BLaER1 treated with 17β-estradiol and CSF1 and Interleukin-3, amounts not matched to agents 10 nM and 100 nM (cell line): ENCODE results near the gene KCNQ2.

Experiments used
- H3K27ac ChIP-seq, 11 experiments: shearing (Covaris generic); formaldehyde crosslinking; 2 replicates each; pipeline ENCODE4 v1.8.1; 2022
- H3K27me3 ChIP-seq, 11 experiments: shearing (Covaris generic); formaldehyde crosslinking; 2 replicates each; pipeline ENCODE4 v1.8.1; 2022
- H3K36me3 ChIP-seq, 11 experiments: shearing (Covaris generic); formaldehyde crosslinking; 2 replicates each; pipeline ENCODE4 v1.8.1; 2022
- H3K4me1 ChIP-seq, 10 experiments: shearing (Covaris generic); formaldehyde crosslinking; 2 replicates each; pipeline ENCODE4 v1.8.1; 2022
- H3K4me2 ChIP-seq, 11 experiments: shearing (Covaris generic); formaldehyde crosslinking; 2 replicates each; pipeline ENCODE4 v1.8.1; 2022
- H3K4me3 ChIP-seq, 10 experiments: shearing (Covaris generic); formaldehyde crosslinking; 2 replicates each; pipeline ENCODE4 v1.8.1; 2022
- H3K9ac ChIP-seq, 11 experiments: shearing (Covaris generic); formaldehyde crosslinking; 2 replicates each; pipeline ENCODE4 v1.8.1; 2022
- H3K9me3 ChIP-seq, 11 experiments: shearing (Covaris generic); formaldehyde crosslinking; replicated peaks in 1 of 11; 2 replicates each; pipeline ENCODE4 v1.8.1; 2022
- H4K20me1 ChIP-seq, 11 experiments: shearing (Covaris generic); formaldehyde crosslinking; 2 replicates each; pipeline ENCODE4 v1.8.1; 2022
- Cebpa-rat ChIP-seq, 11 experiments: shearing (Covaris generic); IDR thresholded peaks; 2 replicates each; pipeline ENCODE4 v1.8.1; 2022

Gene KCNQ2

GRCh38 chr20:63446216-63447024, 26.0 kb downstream of the KCNQ2 start:
- Histone ChIP-seq H3K4me1 (peaks cover 39 to 79% (median 75%) of the 10 kb centered on the region in 10 experiments), H3K9me3 (no peaks in the 10 kb centered on the region), H3K4me2 (peak overlapping the region; percentile 49 to 99 (median 96)), H3K4me3 (peak overlapping the region in 5 of 10 experiments; percentile 16 to 39 (median 37); a peak in 5 of 20 replicates), H4K20me1 (peaks cover 0 to 18% (median 5%) of the 10 kb centered on the region in 11 experiments; a peak in 13 of 22 replicates), H3K27ac (peak overlapping the region in 6 of 11 experiments; percentile 59 to 76 (median 66); a peak in 11 of 22 replicates), H3K27me3 (peaks cover 0 to 43% (median 7%) of the 10 kb centered on the region in 11 experiments; a peak in 13 of 22 replicates), H3K36me3 (no peaks in the 10 kb centered on the region), H3K9ac (peak overlapping the region in 8 of 11 experiments; percentile 46 to 71 (median 62); a peak in 14 of 22 replicates)
- TF ChIP-seq Cebpa-rat (IDR thresholded peaks at IDR 0.05): no peak

DNA sequence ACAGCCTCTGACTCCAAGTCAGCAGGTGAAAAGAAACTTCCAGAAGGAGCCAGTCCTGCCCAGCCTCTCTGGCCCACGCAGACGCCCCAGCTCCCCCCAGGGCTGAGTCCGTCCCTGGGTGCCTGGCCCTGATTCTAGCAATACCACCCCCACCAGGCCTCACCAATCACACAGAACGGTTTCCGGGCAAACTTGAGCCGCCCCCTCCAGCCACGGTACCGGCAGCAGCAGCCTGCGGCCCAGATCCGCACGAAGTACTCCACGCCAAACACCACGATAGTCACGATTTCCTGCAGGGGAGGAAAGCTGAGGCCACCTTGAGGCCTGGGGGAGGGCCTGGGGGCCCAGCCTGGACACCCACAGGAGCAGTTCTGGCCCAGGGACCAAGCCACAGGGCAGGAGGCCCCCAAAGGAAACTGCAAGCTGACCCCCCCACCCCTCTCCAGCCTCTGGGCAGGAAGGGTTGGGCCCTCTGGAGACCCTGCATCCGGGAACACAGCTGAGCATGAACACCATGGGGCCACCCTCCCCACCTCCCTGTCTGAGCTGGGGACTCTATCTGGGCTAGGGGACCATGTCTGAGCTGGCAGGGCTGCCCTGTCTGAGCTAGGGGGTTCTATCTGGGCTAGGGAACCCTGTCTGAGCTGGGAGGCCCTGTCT, 27.2 kb downstream of the KCNQ2 start:
- Histone ChIP-seq H3K4me3 (peak overlapping the region in 7 of 10 experiments; percentile 27 to 54 (median 34); a peak in 9 of 20 replicates), H3K27ac (peak overlapping the region in 8 of 11 experiments; percentile 53 to 76 (median 63); a peak in 17 of 22 replicates), H3K9ac (peak overlapping the region; percentile 33 to 71 (median 60); a peak in 18 of 22 replicates), H3K36me3 (no peaks in the 10 kb centered on the region), H3K4me2 (peak overlapping the region; percentile 66 to 99 (median 96)), H3K9me3 (no peaks in the 10 kb centered on the region), H3K4me1 (peaks cover 44 to 81% (median 78%) of the 10 kb centered on the region in 10 experiments), H3K27me3 (peaks cover 0 to 45% (median 7%) of the 10 kb centered on the region in 11 experiments; a peak in 13 of 22 replicates), H4K20me1 (peaks cover 0 to 27% (median 10%) of the 10 kb centered on the region in 11 experiments; a peak in 14 of 22 replicates)
- TF ChIP-seq Cebpa-rat (IDR thresholded peaks at IDR 0.05): no peak

DNA sequence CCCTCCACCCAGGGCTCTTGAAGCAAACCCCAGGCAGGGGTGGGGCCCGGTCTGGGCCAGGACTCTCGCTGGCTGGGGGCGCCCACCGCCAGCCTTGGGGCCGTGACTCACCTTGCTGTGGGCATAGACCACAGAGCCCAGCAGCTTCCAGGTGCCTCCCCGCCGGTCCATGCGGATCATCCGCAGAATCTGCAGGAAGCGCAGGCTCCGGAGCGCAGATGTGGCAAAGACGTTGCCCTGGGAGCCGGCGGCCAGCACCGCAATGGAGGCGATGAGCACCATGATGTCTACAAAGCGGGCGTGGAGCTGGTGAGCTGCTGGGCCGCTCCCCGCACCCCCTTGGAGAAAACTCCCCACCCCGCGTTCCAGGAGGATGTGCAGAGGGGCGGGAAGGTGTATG, 27.9 kb downstream of the KCNQ2 start:
- Histone ChIP-seq H3K27me3 (peaks cover 0 to 45% (median 7%) of the 10 kb centered on the region in 11 experiments; a peak in 13 of 22 replicates), H3K9ac (peak overlapping the region in 9 of 11 experiments; percentile 46 to 71 (median 61); a peak in 11 of 22 replicates), H3K36me3 (no peaks in the 10 kb centered on the region), H3K4me1 (peaks cover 44 to 88% (median 82%) of the 10 kb centered on the region in 10 experiments), H3K4me2 (peak overlapping the region; percentile 66 to 99 (median 96)), H3K4me3 (peak overlapping the region in 5 of 10 experiments; percentile 29 to 54 (median 37); a peak in 4 of 20 replicates), H3K9me3 (no peaks in the 10 kb centered on the region), H3K27ac (peak overlapping the region in 5 of 11 experiments; percentile 63 to 76 (median 69); a peak in 9 of 22 replicates), H4K20me1 (peaks cover 0 to 33% (median 10%) of the 10 kb centered on the region in 11 experiments; a peak in 14 of 22 replicates)
- no peak for TF ChIP-seq Cebpa-rat (IDR thresholded peaks at IDR 0.05)

DNA sequence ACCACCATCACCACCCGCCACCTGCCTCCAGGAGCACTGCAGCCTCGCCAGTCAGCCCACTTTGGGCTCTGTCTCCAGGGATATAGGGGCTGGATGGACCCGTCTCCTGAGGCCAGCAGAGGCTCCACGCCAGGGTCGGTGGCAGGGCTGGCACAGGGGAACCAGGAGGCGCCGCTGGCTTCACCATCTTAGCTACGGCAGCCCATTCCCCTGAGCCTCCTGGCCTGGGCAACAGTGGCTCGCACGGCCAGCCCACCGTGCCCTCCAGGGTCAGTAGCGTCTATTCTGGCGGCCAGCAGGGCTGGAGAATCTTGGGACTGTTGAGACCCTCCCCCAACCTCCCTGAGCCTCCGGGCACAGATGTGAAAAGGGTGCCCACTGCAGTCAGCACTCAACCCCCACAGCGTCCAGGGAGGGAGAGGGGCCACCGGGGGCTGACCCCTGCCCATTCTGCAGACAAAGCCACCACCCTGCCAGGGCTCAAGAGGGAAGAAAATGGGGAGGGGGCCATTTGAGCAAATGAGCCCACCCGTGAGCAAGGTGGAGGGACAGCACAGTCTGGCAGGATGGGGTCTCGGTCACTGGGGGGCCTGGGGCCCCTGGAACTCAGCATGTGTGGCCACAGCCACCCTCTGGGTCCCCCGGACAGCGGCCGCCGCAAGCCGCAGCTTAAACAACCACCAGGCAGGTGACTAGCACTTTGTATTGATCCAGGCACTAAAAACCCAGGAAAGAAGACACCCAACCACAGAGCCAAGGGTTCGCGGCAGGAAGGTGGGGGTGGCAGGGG, 28.7 kb downstream of the KCNQ2 start:
- H3K4me2 ChIP-seq: peak overlapping the region in 10 of 11 experiments; percentile 75 to 99 (median 96); a peak in 19 of 22 replicates
- no peak overlapping the region for H3K9ac ChIP-seq
- peaks cover 0 to 43% (median 7%) of the 10 kb centered on the region in 11 experiments; a peak in 13 of 22 replicates for H3K27me3 ChIP-seq

GRCh38 chr20:63442100-63442493, 30.4 kb downstream of the KCNQ2 start:
- H3K36me3 ChIP-seq: no peaks in the 10 kb centered on the region
- H3K4me3 ChIP-seq: peak overlapping the region in 1 of 10 experiments; percentile 27; a peak in 1 of 20 replicates
- peak overlapping the region in 2 of 11 experiments; percentile 36 to 42; a peak in 2 of 22 replicates for H3K27ac ChIP-seq

More for the DNA sequence above, 28.7 kb downstream of the KCNQ2 start:
- Histone ChIP-seq H3K36me3 (no peaks in the 10 kb centered on the region), H3K9me3 (no peaks in the 10 kb centered on the region), H3K4me1 (peaks cover 44 to 91% (median 82%) of the 10 kb centered on the region in 10 experiments), H3K4me3 (peak overlapping the region in 1 of 10 experiments; percentile 54; a peak in 1 of 20 replicates), H4K20me1 (peaks cover 0 to 38% (median 12%) of the 10 kb centered on the region in 11 experiments; a peak in 14 of 22 replicates), H3K27ac (peak overlapping the region in 1 of 11 experiments; percentile 75; a peak in 2 of 22 replicates)
- TF ChIP-seq Cebpa-rat (IDR thresholded peaks at IDR 0.05): no peak

GRCh38 chr20:63441136-63442099, 31.0 kb downstream of the KCNQ2 start:
- H3K4me3 ChIP-seq: peak overlapping the region in 3 of 10 experiments; percentile 6 to 27 (median 21); a peak in 2 of 20 replicates
- H3K27me3 ChIP-seq: peaks cover 0 to 21% (median 0%) of the 10 kb centered on the region in 11 experiments; a peak in 4 of 22 replicates

More at GRCh38 chr20:63442100-63442493, 30.4 kb downstream of the KCNQ2 start:
- TF ChIP-seq Cebpa-rat (IDR thresholded peaks at IDR 0.05): no peak
- no peaks in the 10 kb centered on the region for H3K9me3 ChIP-seq
- peaks cover 0 to 26% (median 0%) of the 10 kb centered on the region in 11 experiments; a peak in 8 of 22 replicates for H3K27me3 ChIP-seq
- peaks cover 0 to 32% (median 12%) of the 10 kb centered on the region in 11 experiments; a peak in 14 of 22 replicates for H4K20me1 ChIP-seq
- H3K9ac ChIP-seq: peak overlapping the region in 4 of 11 experiments; percentile 25 to 52 (median 50); a peak in 4 of 22 replicates
- H3K4me2 ChIP-seq: peak overlapping the region; percentile 62 to 95 (median 84)
- peaks cover 41 to 90% (median 69%) of the 10 kb centered on the region in 10 experiments for H3K4me1 ChIP-seq

More at GRCh38 chr20:63441136-63442099, 31.0 kb downstream of the KCNQ2 start:
- Histone ChIP-seq H3K9ac (peak overlapping the region in 9 of 11 experiments; percentile 11 to 52 (median 46); a peak in 12 of 22 replicates), H3K27ac (peak overlapping the region in 5 of 11 experiments; percentile 2 to 42 (median 36); a peak in 6 of 22 replicates), H4K20me1 (peaks cover 0 to 32% (median 12%) of the 10 kb centered on the region in 11 experiments; a peak in 14 of 22 replicates), H3K4me1 (peaks cover 35 to 87% (median 62%) of the 10 kb centered on the region in 10 experiments), H3K9me3 (no peaks in the 10 kb centered on the region), H3K4me2 (peak overlapping the region; percentile 62 to 95 (median 84)), H3K36me3 (no peaks in the 10 kb centered on the region)
- no peak for TF ChIP-seq Cebpa-rat (IDR thresholded peaks at IDR 0.05)
